MM.1S (cell line): ENCODE results near the gene GTPBP6.

Source experiments
- EZH2phosphoT487 ChIP-seq: fragments of 300-600 bp; sonication (generic); IDR thresholded peaks from 2 replicates; pipeline ENCODE4 v1.6.1; 2018; ENCODE audit warnings: antibody characterized with exemption, low read length
- TF ChIP-seq, protein P1 (sequence below): fragments of 300-600 bp; sonication (generic); IDR thresholded peaks from 2 replicates; pipeline ENCODE4 v1.5.1; 2016; ENCODE audit warnings: antibody characterized with exemption, low read length, mixed read lengths

- TF ChIP-seq, protein P1, sequence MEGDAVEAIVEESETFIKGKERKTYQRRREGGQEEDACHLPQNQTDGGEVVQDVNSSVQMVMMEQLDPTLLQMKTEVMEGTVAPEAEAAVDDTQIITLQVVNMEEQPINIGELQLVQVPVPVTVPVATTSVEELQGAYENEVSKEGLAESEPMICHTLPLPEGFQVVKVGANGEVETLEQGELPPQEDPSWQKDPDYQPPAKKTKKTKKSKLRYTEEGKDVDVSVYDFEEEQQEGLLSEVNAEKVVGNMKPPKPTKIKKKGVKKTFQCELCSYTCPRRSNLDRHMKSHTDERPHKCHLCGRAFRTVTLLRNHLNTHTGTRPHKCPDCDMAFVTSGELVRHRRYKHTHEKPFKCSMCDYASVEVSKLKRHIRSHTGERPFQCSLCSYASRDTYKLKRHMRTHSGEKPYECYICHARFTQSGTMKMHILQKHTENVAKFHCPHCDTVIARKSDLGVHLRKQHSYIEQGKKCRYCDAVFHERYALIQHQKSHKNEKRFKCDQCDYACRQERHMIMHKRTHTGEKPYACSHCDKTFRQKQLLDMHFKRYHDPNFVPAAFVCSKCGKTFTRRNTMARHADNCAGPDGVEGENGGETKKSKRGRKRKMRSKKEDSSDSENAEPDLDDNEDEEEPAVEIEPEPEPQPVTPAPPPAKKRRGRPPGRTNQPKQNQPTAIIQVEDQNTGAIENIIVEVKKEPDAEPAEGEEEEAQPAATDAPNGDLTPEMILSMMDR: no peak
- TF ChIP-seq EZH2phosphoT487: no peak
Observed at GRCh38 chrX:331825-332495, 13.4 kb upstream of the GTPBP6 start.
